ENCODE data around the gene KRT16.

DNA sequence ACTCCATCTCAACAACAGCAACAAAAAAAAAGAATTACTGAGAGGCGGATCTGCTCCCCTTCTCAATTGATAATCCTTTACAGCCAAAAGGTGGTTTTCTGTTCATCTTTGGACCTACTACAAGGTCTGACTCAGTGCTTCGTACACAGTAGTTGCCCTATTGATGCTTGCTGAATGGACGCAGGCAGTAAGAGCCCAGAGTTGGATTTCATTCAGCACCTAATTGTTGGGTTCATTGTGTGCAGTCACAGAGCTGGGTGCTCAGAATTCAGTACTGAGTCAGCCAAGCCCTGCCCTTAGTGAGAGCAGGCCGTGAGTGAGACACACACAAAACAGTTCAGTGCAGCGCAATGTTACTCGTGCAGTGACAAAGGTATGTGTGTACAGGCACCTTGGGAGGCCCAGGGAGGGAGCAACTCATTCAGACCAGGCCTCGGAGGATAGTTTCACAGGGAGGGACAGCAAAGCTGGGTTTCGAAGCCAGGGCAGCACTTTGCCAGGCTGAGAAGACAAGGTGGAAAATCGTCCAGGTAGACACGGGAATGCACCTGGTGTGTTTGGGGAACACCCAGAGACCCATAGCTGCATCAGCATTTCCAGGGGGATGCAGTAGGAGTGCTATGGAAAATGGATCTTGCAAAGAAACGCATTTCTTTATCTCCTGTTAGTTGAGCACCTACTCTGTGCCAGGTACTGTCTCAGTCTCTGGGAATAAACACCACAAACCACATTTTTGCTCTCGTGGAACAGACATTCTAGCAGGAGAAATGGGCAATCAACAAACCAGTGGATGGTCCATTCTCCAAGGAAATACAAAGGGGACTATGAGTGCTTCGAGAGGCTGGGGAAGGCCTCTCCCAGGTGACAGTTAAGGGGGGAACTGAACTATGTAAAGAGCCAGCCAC, 29.9 kb upstream of the KRT16 start:
- no peak for TF ChIP-seq EZH2phosphoT487 (IDR thresholded peaks at IDR 0.05; ENCODE audit: insufficient read depth, low read depth)
- TF ChIP-seq EZH2 (IDR thresholded peaks at IDR 0.05; ENCODE audit: insufficient read depth, poor library complexity, severe bottlenecking) = no peak

All from GM23248 (cell line).